GM12891 (cell line): Measurements from ENCODE around the gene NKAIN2.

Source experiments
- DNase-seq: peaks from one replicate; pipeline ENCODE4 v3.0.0; 2011; ENCODE audit warnings: low spot score; ENCODE audit not compliant: insufficient read length
- FAIRE-seq: peaks from 2 replicates; lab custom pipeline; 2011; peaks lifted over from hg19 to GRCh38; lab: Jason Lieb, UNC
- PAX5 ChIP-seq: IDR thresholded peaks from 2 replicates; pipeline ENCODE4 v1.6.1; 2011; ENCODE audit warnings: low read length, moderate library complexity, mild to moderate bottlenecking; ENCODE audit not compliant: insufficient read depth, severe bottlenecking
- POLR2A ChIP-seq: IDR thresholded peaks from 2 replicates; pipeline ENCODE4 v1.6.1; 2011; ENCODE audit warnings: low read depth, low read length, control low read depth
- POLR2AphosphoS5 ChIP-seq: IDR thresholded peaks from 2 replicates; pipeline ENCODE4 v1.6.1; 2011; ENCODE audit warnings: low read depth, low read length, control low read depth
- POU2F2 ChIP-seq: IDR thresholded peaks from 2 replicates; pipeline ENCODE4 v1.6.1; 2011; ENCODE audit warnings: low read depth, mild to moderate bottlenecking, control low read depth, low read length, moderate library complexity
- SPI1 ChIP-seq: IDR thresholded peaks from 2 replicates; pipeline ENCODE4 v1.6.1; 2011; ENCODE audit warnings: low read depth, low read length, control low read depth
- TAF1 ChIP-seq: IDR thresholded peaks from 2 replicates; pipeline ENCODE4 v1.6.1; 2011; ENCODE audit warnings: low read depth, low read length, control low read depth

Gene NKAIN2

DNA sequence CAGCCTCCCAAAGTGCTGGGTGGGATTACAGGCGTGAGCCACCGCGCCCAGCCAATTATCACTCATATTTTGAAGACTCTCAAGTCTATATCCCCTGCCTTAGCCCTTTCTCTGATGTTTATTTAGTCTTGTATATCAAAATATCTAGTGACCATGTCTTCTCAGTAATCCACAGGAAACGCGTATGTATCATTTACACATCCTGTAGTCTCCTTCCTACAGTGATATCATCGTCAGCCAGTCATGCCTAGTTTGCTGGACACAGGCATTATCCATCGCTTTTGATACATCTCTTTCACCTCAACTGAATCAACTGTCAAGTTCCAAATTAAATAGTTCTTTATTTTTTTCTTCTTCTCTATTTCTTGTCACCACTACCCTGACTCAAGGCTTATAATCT lies 223.7 kb downstream of the NKAIN2 start:
- no peak for TF ChIP-seq POLR2AphosphoS5
- TF ChIP-seq SPI1, result no peak
- no peak for TF ChIP-seq POU2F2
- no peak for TF ChIP-seq PAX5
- TF ChIP-seq POLR2A, result no peak
- no peak for TF ChIP-seq TAF1
- FAIRE-seq (no peak), DNase-seq (no peak)

DNA sequence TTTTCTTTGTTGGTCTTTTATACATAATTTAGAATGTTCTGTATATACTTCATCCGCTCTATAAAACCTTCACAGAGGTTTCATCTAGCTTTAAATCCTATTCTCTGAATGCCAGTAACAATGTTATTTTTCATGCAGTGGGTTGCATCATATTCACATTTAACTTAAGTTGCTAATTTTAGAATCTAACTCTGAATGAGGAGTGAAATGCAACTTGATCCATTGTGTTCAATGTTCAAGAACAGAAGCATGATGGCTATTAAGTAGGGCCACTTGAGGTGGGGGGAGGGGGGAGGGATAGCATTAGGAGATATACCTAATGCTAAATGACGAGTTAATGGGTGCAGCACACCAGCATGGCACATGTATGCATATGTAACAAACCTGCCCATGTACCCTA lies 224.5 kb downstream of the NKAIN2 start:
- no peak for FAIRE-seq
- TF ChIP-seq POLR2AphosphoS5 (no peak), POLR2A (no peak), POU2F2 (no peak), TAF1 (no peak), SPI1 (no peak), PAX5 (no peak)
- no peak for DNase-seq

DNA sequence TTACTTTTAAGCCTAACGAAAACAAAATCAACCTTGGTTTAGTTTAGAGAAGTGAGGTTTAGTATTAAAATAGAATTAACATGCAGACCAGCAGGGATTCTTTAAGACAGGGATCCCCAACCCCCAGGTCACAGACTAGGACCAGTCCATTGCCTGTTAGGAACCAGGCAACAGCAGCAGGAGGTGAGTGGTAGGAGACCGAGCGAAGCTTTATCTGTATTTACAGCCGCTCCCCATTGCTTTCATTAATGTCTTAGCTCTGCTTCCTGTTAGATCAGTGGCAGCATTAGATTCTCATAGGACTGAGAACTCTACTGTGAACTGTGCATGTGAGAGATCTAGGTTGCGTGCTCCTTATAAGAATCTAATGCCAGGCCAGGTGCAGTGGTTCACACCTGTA lies 225.9 kb downstream of the NKAIN2 start:
- FAIRE-seq, result no peak
- no peak for DNase-seq
- TF ChIP-seq PAX5 (no peak), TAF1 (no peak), POU2F2 (no peak), POLR2AphosphoS5 (no peak), SPI1 (no peak)

DNA sequence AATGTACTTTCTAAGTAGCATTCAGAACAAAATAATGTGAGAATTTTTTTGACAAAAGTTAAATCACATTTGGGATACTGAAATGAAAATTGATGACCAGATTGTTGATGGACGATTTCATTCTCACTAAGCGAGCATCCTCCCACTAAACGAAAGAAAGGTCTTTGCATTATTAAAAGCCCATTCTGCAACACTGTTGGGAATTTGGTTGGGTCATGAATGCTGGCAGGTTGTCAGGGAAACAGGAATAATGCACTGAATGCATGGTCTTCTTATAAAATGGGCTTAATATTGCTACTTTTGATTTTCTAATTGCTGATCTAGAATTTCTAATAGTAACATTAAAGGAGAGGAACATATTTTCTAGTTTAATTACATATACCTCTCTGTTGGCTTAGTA lies 229.8 kb downstream of the NKAIN2 start:
- no peak for FAIRE-seq
- TF ChIP-seq TAF1 (no peak), PAX5 (no peak), POLR2A (no peak), POU2F2 (no peak)
- DNase-seq, result no peak

DNA sequence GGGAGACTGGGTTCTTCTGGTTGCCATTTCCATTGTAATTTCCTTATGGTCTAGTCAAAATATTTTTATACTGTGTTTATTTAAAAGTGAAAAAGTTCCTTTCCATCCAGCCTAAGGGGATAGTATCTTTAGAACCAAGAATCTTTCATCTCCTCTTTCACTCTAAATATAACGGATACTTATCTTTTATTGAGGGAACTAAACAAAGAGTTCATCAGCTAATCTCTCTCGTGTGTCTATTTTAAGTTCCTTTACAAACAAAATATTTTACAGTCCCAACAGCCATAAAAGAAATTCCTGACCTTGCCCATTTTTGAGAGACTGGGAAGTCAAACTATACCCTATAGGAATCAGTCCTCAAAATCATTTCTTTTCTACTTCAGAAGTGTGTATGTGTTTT lies 232.7 kb downstream of the NKAIN2 start:
- FAIRE-seq, result no peak
- TF ChIP-seq SPI1 (no peak), TAF1 (no peak), POLR2AphosphoS5 (no peak), POU2F2 (no peak), POLR2A (no peak)
- no peak for DNase-seq

DNA sequence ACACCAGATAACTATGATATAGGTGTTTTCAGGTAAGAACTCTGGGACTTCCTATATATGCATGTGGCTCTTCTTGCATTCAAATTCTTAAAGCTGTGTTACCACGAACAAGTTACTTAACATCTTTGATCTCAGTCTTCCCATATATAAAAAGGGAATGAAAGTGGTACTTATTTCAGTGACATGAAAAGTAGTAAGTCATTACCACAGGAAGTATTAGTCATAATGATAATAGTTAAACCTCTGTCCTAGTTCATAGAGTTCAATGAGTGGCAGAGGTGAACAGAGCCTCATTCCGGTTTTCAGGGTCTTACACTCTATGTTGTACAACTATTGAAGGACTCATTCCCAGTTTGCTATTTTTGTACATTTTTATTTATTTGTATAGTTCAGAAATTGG lies 237.0 kb downstream of the NKAIN2 start:
- no peak for DNase-seq
- no peak for FAIRE-seq

DNA sequence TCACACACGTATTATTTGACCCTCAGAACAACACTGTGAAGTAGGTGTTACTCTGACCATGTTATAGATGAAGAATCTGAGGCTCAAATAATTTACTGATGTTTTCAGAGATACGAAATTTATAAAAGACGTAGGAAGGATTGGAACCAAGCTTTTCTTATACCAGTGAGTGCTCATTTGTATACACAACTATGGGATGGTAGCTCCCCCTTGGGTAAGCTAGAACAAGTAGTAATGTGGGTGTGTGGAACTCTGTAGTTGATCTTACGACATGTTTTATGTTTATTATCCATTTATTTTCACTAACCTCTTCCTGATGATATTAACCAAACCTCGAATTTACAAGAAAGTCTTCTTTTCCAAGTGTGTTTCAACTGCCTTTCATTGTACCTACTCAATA lies 248.5 kb downstream of the NKAIN2 start:
- FAIRE-seq (no peak), DNase-seq (no peak)
- TF ChIP-seq POLR2AphosphoS5 (no peak), POLR2A (no peak)

More for the DNA sequence above, 237.0 kb downstream of the NKAIN2 start:
- TF ChIP-seq PAX5 (no peak), POLR2A (no peak), TAF1 (no peak), POU2F2 (no peak), POLR2AphosphoS5 (no peak), SPI1 (no peak)

DNA sequence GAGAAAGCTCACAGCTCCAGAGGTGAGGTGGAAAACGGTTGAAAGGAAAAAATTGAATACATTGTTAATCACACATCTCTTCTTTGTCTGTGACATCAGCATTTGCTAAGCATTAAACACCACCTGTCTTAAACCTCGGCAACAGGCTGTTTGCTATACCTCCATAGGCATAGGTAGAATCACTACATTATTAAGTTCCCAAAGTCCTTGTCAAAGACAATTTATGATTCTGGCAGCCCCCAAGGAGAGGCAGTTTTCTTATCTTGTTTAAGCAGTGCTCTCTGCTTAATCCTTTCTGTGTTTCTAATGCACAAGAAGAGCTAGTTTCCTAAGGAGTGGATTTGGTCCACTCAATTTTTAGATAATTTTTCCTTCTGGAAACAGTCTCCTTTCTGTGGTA lies 249.7 kb downstream of the NKAIN2 start:
- DNase-seq (no peak), FAIRE-seq (no peak)
- no peak for TF ChIP-seq POLR2A
- no peak for TF ChIP-seq POLR2AphosphoS5
- TF ChIP-seq TAF1, result no peak
- no peak for TF ChIP-seq SPI1
- TF ChIP-seq POU2F2, result no peak
- no peak for TF ChIP-seq PAX5

DNA sequence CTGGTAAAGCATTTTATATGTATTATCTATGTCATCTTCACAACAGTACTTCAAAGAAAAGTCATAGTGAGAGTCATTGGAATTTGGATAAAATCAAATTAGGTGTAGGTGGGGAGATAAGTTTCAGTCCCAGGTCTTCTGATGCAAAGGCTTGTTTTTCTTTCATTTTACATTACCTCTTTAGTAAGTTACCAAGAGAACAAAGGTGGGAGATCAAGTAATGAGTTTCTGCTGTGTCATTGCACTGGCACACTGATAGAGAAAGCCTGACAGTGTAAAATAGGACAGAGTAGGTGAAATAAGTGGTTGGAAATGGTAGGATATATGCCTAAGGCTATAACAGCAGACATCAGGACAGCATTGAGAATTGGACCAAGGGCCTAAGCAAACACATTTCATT lies 250.4 kb downstream of the NKAIN2 start:
- DNase-seq (no peak), FAIRE-seq (no peak)
- TF ChIP-seq PAX5 (no peak), SPI1 (no peak), POLR2A (no peak)

DNA sequence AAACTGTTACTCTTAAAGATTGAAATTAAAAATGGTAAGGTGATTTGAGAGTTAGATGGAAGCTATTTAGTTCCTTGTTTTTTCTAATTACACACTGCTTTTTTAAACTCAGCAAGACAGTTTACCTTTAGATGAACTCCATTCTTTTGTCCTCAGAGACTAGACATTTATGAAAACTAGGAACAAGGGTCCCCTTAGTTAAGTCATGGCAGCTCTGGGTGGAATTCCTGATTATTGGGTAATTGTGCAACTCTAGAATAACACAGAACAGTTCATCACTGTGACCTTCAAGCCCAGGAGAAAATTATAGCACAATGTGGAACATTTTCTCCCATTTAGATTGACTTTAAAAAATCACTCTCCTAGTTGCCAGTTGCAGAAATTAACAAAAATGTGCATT lies 251.7 kb downstream of the NKAIN2 start:
- FAIRE-seq (no peak), DNase-seq (no peak)
- TF ChIP-seq POLR2A (no peak), SPI1 (no peak), POLR2AphosphoS5 (no peak), PAX5 (no peak), POU2F2 (no peak), TAF1 (no peak)
